Chondrocyte (in vitro differentiated cells): Measurements from ENCODE around the gene PALMD. TPM values are rescaled to one million over a fixed set of nuclear protein-coding genes. Genes with fewer than 3 reads are reported as not detected.

Source experiments
- DNase-seq: peaks from one replicate; pipeline ENCODE4 v3.0.0; 2021; ENCODE audit warnings: mixed read lengths, low spot score
- H3K27ac Mint-ChIP-seq: one replicate; pipeline ENCODE4 v1.8.0; 2021; ENCODE audit warnings: mild to moderate bottlenecking, moderate library complexity, mixed read lengths; ENCODE audit not compliant: unreplicated experiment
- H3K27me3 Mint-ChIP-seq: 2 replicates; pipeline ENCODE4 v1.8.0; 2021; ENCODE audit warnings: low read depth, mixed read lengths
- H3K36me3 Mint-ChIP-seq: 2 replicates; pipeline ENCODE4 v1.8.0; 2021; ENCODE audit warnings: low read depth, mixed read lengths
- H3K4me1 Mint-ChIP-seq: 2 replicates; pipeline ENCODE4 v1.8.0; 2021; ENCODE audit warnings: low read depth, mild to moderate bottlenecking, mixed read lengths
- H3K4me3 Mint-ChIP-seq: one replicate; pipeline ENCODE4 v1.8.0; 2021; ENCODE audit warnings: mild to moderate bottlenecking, moderate library complexity, mixed read lengths; ENCODE audit not compliant: unreplicated experiment
- H3K9me3 Mint-ChIP-seq: 2 replicates; pipeline ENCODE4 v1.8.0; 2021; ENCODE audit warnings: low read depth, mixed read lengths
- long read RNA-seq: library from polyadenylated mRNA; stranded (forward); transcript quantifications from one replicate; pipeline ENCODE4 v2.0.0, GENCODE V29; 2021
- total RNA-seq: library from RNA; stranded (reverse); gene quantifications from 3 replicates; pipeline ENCODE4 v1.2.1, GENCODE V29; 2021
- TF ChIP-seq, protein P1 (sequence below): fragments of 200-600 bp; sonication (generic); IDR thresholded peaks from 2 replicates; pipeline ENCODE4 v1.5.0; 2021; ENCODE audit warnings: antibody characterized with exemption, mild to moderate bottlenecking, moderate library complexity

The PALMD gene, protein sequence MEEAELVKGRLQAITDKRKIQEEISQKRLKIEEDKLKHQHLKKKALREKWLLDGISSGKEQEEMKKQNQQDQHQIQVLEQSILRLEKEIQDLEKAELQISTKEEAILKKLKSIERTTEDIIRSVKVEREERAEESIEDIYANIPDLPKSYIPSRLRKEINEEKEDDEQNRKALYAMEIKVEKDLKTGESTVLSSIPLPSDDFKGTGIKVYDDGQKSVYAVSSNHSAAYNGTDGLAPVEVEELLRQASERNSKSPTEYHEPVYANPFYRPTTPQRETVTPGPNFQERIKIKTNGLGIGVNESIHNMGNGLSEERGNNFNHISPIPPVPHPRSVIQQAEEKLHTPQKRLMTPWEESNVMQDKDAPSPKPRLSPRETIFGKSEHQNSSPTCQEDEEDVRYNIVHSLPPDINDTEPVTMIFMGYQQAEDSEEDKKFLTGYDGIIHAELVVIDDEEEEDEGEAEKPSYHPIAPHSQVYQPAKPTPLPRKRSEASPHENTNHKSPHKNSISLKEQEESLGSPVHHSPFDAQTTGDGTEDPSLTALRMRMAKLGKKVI
- total RNA-seq, result 6.2 to 16.5 TPM (median 6.9 TPM) in 3 replicates
- long read RNA-seq, transcript PALMD-201 (8 exons, 2,510 nt), result major isoform, 7 of 8 reads
- long read RNA-seq, partial matches to known transcripts, result 1 of 8 reads
- long read RNA-seq, other reads (novel, unspliced or antisense), result 0 of 8 reads

DNA sequence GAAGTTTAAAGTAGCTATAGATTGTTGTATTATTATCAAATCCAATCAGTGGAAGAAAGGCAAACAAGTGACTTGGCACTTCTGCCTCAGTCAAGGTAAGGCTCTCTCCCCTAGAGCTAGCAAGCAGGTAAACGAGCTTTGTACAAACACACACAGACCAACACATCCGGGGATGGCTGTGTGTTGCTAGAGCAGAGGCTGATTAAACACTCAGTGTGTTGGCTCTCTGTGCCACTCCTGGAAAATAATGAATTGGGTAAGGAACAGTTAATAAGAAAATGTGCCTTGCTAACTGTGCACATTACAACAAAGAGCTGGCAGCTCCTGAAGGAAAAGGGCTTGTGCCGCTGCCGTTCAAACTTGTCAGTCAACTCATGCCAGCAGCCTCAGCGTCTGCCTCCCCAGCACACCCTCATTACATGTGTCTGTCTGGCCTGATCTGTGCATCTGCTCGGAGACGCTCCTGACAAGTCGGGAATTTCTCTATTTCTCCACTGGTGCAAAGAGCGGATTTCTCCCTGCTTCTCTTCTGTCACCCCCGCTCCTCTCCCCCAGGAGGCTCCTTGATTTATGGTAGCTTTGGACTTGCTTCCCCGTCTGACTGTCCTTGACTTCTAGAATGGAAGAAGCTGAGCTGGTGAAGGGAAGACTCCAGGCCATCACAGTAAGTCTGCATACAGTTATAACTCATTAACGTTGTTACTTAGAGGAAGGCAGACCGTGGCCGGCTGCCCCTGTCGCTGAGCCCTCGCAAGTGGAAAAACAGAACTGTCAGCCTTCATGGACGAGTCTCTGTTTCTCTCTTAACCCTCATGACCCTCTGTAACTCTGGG is at the start of gene PALMD:
Gene PALMD (plus strand): TSS at position 415 of the 833 bp plus-strand sequence. CDS start 205 bp downstream, at position 620.
- H3K27me3 Mint-ChIP-seq, result no peaks in the 10 kb centered on the region
- H3K4me1 Mint-ChIP-seq, result peaks cover 47% of the 10 kb centered on the region
- peak within 1 kb of the TSS; percentile 91 for H3K27ac Mint-ChIP-seq

DNA sequence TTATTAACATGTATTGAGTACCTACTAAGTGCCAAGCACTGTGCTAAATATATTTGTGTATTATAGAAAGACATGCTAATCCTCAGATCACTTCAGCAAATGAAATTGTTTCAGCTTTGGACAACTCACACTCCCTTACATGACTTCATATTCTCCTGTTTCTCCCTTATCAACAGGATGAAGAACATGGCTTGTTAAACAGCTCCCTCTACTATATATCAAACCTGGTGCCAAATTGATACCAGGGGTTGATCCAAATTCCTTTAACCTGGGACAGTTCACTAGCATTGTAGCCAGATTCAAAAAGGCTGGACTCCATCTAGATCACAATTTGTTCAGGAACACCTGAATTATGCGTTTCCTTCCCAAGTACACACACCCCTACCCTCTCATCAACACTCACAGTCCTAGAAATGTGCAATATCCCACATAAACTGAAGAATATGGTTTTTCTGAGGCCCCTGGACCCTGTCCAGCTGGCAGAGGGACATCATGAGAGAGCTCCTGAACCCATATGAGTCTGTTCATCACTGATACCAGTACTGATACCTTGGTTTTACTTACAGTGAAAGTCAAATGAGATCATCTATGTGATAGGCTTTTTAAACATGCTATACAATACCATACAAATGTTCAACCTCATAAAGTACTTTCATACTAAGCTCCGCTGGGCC is 47.0 kb upstream of the PALMD start:
- Mint-ChIP-seq H3K27ac (peak overlapping the region; percentile 66), H3K4me3 (no peak overlapping the region)
- DNase-seq, result no peak

More for the DNA sequence above, at the start of gene PALMD:
- no peaks in the 10 kb centered on the region for H3K9me3 Mint-ChIP-seq
- peaks cover 1% of the 10 kb centered on the region for H3K36me3 Mint-ChIP-seq
- peak within 1 kb of the TSS; percentile 80 for H3K4me3 Mint-ChIP-seq
- TF ChIP-seq, protein P1, sequence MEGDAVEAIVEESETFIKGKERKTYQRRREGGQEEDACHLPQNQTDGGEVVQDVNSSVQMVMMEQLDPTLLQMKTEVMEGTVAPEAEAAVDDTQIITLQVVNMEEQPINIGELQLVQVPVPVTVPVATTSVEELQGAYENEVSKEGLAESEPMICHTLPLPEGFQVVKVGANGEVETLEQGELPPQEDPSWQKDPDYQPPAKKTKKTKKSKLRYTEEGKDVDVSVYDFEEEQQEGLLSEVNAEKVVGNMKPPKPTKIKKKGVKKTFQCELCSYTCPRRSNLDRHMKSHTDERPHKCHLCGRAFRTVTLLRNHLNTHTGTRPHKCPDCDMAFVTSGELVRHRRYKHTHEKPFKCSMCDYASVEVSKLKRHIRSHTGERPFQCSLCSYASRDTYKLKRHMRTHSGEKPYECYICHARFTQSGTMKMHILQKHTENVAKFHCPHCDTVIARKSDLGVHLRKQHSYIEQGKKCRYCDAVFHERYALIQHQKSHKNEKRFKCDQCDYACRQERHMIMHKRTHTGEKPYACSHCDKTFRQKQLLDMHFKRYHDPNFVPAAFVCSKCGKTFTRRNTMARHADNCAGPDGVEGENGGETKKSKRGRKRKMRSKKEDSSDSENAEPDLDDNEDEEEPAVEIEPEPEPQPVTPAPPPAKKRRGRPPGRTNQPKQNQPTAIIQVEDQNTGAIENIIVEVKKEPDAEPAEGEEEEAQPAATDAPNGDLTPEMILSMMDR, result peak; percentile 16
- no peak for DNase-seq

DNA sequence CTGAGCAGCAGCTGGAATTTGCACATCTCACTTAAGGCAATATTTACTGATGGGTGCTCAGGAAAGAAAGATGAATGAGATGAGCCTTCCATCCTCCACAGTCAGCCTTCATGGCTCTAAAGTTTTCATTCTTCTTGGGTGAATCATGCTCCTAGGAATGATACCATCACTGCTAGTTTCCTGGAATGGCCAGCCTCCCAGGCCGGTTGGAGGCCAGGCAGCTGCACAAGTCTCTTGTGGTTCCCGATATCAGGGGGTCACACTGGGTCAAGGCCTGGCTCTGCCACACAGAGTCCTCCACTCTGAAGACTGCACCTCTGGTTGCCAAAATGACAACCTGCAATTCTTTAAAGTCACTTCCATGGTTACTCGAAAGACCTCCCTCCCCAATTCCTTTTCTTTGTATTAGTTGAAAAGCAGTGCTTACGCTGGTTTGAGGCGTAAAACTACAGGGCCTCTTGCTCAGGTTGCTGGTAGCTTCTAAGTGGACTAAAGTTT is 46.2 kb upstream of the PALMD start:
- TF ChIP-seq, protein P1, result no peak
- Mint-ChIP-seq H3K4me3 (no peak overlapping the region), H3K9me3 (no peaks in the 10 kb centered on the region), H3K36me3 (no peaks in the 10 kb centered on the region), H3K27ac (peak overlapping the region; percentile 46), H3K27me3 (no peaks in the 10 kb centered on the region), H3K4me1 (peaks cover 35% of the 10 kb centered on the region)
- no peak for DNase-seq

More for the DNA sequence above, 47.0 kb upstream of the PALMD start:
- Mint-ChIP-seq H3K27me3 (no peaks in the 10 kb centered on the region), H3K36me3 (no peaks in the 10 kb centered on the region), H3K9me3 (no peaks in the 10 kb centered on the region), H3K4me1 (peaks cover 33% of the 10 kb centered on the region)
- TF ChIP-seq, protein P1, result no peak

DNA sequence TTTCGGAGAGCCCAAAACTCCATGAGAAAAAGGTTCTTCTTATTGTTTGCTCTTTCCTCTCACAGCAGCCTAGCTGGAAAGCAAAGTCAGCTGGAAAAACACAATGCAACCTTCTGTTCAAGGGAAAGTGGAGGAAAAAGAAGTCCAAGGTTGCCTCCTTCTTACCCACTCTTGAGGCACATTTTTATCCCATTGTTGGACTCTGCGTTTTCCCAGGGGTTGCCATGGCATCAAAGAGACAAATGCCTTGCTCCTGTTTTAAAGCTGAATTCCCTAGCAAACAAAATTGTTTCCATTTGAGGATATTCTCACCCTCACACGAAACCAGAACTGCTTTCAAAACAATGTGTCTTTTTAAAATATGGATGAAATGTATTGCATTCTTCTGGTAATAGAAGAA is 45.1 kb upstream of the PALMD start:
- DNase-seq, result no peak

More for the DNA sequence above, 45.1 kb upstream of the PALMD start:
- Mint-ChIP-seq H3K27ac (peak overlapping the region; percentile 59), H3K27me3 (no peaks in the 10 kb centered on the region), H3K4me3 (no peak overlapping the region), H3K36me3 (no peaks in the 10 kb centered on the region), H3K9me3 (no peaks in the 10 kb centered on the region), H3K4me1 (peaks cover 35% of the 10 kb centered on the region)
- TF ChIP-seq, protein P1, result no peak
